ENCODE data around the gene SLC27A6. TPM values are rescaled to one million over a fixed set of nuclear protein-coding genes. Genes with fewer than 3 reads are reported as not detected.
"Not testable (repeated sequence)": the region's sequence is repeated elsewhere in the genome, so short reads cannot be mapped to it uniquely, and the experiment has no call there.

Gene SLC27A6
- total and polyA plus RNA-seq, 2 experiments from 2014 or later, result 3.5 to 5.8 TPM

DNA sequence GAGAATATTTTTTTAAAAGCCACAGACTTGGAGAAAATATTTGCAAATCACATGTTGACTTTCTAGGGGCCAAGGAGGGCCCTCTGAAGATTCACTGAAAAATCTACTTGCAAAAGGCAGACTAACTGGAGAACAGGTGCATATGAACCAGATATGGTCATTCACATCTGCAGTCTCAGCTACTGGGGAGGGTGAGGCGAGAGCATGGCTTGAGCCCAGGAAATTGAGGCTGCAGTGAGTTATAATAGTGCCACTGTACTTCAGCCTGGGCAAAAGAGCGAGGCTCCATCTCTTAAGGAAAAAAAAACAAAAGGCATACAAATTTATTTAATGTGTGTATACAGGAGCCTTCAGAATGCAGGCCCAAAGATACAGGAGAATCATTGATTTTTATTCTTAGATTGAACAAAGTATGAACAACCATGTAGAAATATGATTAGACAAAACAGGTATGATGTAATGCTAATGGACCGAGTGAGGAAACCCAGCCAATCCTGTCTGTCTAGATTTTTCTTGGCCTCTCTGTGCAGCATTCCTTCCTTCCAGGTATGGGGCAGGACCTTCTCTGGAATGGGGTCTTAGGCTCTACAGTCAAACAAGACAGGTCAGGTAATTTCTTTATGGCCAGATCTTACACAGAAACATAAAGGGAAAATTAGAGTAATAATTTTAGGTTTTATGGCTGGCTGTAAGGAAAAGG lies 15.3 kb upstream of the SLC27A6 start:
- WGBS (ENCODE audit: low lambda C conversion rate, missing lambda C conversion rate), result 71% methylated on average over 3 of the region's 3 CpGs
- peak overlapping the region; percentile 48 for H3K27ac ChIP-seq
- H3K4me1 ChIP-seq (ENCODE audit: insufficient read depth), result no peaks in the 10 kb centered on the region
- no peaks in the 10 kb centered on the region for H4K20me1 ChIP-seq (ENCODE audit: insufficient read depth, poor library complexity, severe bottlenecking)
- H2AFZ ChIP-seq, result no peak overlapping the region
- no peak overlapping the region for H3K4me3 ChIP-seq
- no peak for TF ChIP-seq EZH2 (IDR thresholded peaks at IDR 0.05; ENCODE audit: borderline replicate concordance)
- no peak for TF ChIP-seq EZH2phosphoT487 (IDR thresholded peaks at IDR 0.05; ENCODE audit: low read depth, severe bottlenecking, unreplicated experiment)
- TF ChIP-seq, protein P1, sequence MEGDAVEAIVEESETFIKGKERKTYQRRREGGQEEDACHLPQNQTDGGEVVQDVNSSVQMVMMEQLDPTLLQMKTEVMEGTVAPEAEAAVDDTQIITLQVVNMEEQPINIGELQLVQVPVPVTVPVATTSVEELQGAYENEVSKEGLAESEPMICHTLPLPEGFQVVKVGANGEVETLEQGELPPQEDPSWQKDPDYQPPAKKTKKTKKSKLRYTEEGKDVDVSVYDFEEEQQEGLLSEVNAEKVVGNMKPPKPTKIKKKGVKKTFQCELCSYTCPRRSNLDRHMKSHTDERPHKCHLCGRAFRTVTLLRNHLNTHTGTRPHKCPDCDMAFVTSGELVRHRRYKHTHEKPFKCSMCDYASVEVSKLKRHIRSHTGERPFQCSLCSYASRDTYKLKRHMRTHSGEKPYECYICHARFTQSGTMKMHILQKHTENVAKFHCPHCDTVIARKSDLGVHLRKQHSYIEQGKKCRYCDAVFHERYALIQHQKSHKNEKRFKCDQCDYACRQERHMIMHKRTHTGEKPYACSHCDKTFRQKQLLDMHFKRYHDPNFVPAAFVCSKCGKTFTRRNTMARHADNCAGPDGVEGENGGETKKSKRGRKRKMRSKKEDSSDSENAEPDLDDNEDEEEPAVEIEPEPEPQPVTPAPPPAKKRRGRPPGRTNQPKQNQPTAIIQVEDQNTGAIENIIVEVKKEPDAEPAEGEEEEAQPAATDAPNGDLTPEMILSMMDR (IDR thresholded peaks at IDR 0.05; ENCODE audit: poor library complexity), result no peak
- no peaks in the 10 kb centered on the region for H3K9me2 ChIP-seq (replicated peaks; ENCODE audit: insufficient read depth)
- H3K79me2 ChIP-seq, result no peaks in the 10 kb centered on the region
- no peak for DNase-seq (ENCODE audit: low spot score)
- H3K9me3 ChIP-seq (ENCODE audit: low read depth), result no peaks in the 10 kb centered on the region
- no peaks in the 10 kb centered on the region for H3K27me3 ChIP-seq
- no peak overlapping the region for H3K4me2 ChIP-seq
- H3K36me3 ChIP-seq (replicated peaks; ENCODE audit: insufficient read depth, low read depth), result no peaks in the 10 kb centered on the region

GRCh38 chr5:128951301-128951700 lies 14.0 kb upstream of the SLC27A6 start:
- H3K79me2 ChIP-seq; H3K9me3 ChIP-seq (ENCODE audit: low read depth); H4K20me1 ChIP-seq (ENCODE audit: insufficient read depth, poor library complexity, severe bottlenecking); H3K27ac ChIP-seq; H2AFZ ChIP-seq; H3K36me3 ChIP-seq (replicated peaks; ENCODE audit: insufficient read depth, low read depth); H3K4me1 ChIP-seq (ENCODE audit: insufficient read depth); H3K9me2 ChIP-seq (replicated peaks; ENCODE audit: insufficient read depth); DNase-seq (ENCODE audit: low spot score); H3K4me2 ChIP-seq; H3K4me3 ChIP-seq; H3K27me3 ChIP-seq: not testable (repeated sequence)
- 94% methylated on average over 6 of the region's 6 CpGs for WGBS (ENCODE audit: low lambda C conversion rate, missing lambda C conversion rate)

DNA sequence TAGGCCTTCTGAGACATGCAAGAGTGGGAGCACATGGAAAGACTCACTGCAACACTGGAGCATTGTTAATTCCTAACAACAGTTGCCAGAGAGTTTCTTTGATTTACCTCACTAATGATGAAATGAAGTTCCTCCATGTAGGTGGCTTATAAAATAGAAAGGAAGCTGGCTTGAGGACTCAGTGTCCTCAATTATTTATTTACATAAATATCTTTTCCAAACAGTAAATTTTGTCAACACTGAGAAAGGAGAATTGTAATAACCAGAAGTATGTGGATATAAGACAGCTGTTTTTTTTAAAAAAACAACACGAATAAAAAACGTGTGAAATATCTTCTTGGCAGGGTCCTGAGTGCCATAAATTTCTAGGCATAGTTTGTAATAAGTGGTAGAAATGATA lies 9.1 kb upstream of the SLC27A6 start:
- H3K79me2 ChIP-seq, result no peaks in the 10 kb centered on the region
- DNase-seq (ENCODE audit: low spot score), result no peak

DNA sequence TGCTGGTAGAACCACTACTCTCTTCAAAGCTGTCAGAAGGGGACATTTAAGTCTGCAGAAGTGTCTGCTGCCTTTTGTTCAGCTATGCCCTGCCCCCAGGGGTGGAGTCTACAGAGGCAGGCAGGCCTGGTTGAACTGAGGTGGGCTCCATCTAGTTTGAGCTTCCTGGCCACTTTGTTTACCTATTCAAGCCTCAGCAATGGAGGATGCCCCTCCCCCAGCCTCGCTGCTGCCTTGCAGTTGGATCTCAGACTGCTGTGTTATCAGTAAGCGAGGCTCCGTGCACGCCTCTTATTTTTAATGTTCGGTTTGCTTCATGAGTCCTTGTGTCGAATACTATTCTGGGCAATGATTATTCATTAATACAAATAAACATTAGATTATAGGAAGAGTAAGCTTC lies 3.1 kb upstream of the SLC27A6 start:
- no peaks in the 10 kb centered on the region for H3K9me2 ChIP-seq (replicated peaks; ENCODE audit: insufficient read depth)
- no peaks in the 10 kb centered on the region for H3K79me2 ChIP-seq
- TF ChIP-seq EZH2phosphoT487 (IDR thresholded peaks at IDR 0.05; ENCODE audit: low read depth, severe bottlenecking, unreplicated experiment) (no peak), EZH2 (IDR thresholded peaks at IDR 0.05; ENCODE audit: borderline replicate concordance) (no peak)
- TF ChIP-seq, protein P1 (IDR thresholded peaks at IDR 0.05; ENCODE audit: poor library complexity), result no peak
- H3K27me3 ChIP-seq, result peaks cover 21% of the 10 kb centered on the region
- 93% methylated on average over 6 of the region's 6 CpGs for WGBS (ENCODE audit: low lambda C conversion rate, missing lambda C conversion rate)
- H3K36me3 ChIP-seq (replicated peaks; ENCODE audit: insufficient read depth, low read depth), result no peaks in the 10 kb centered on the region
- no peak overlapping the region for H3K27ac ChIP-seq
- no peak overlapping the region for H3K4me3 ChIP-seq
- peaks cover 5% of the 10 kb centered on the region for H3K4me1 ChIP-seq (ENCODE audit: insufficient read depth)
- no peak overlapping the region for H3K4me2 ChIP-seq
- DNase-seq (ENCODE audit: low spot score), result no peak
- no peaks in the 10 kb centered on the region for H4K20me1 ChIP-seq (ENCODE audit: insufficient read depth, poor library complexity, severe bottlenecking)
- H2AFZ ChIP-seq, result no peak overlapping the region
- H3K9me3 ChIP-seq (ENCODE audit: low read depth), result no peaks in the 10 kb centered on the region

More for the DNA sequence above, 9.1 kb upstream of the SLC27A6 start:
- no peak overlapping the region for H3K4me2 ChIP-seq
- no peak overlapping the region for H2AFZ ChIP-seq
- H3K36me3 ChIP-seq (replicated peaks; ENCODE audit: insufficient read depth, low read depth), result no peaks in the 10 kb centered on the region
- no peaks in the 10 kb centered on the region for H3K4me1 ChIP-seq (ENCODE audit: insufficient read depth)
- no peak overlapping the region for H3K27ac ChIP-seq
- H3K9me2 ChIP-seq (replicated peaks; ENCODE audit: insufficient read depth), result no peaks in the 10 kb centered on the region
- H3K4me3 ChIP-seq, result no peak overlapping the region
- TF ChIP-seq EZH2phosphoT487 (IDR thresholded peaks at IDR 0.05; ENCODE audit: low read depth, severe bottlenecking, unreplicated experiment) (no peak), EZH2 (IDR thresholded peaks at IDR 0.05; ENCODE audit: borderline replicate concordance) (no peak)
- TF ChIP-seq, protein P1 (IDR thresholded peaks at IDR 0.05; ENCODE audit: poor library complexity), result no peak
- no peaks in the 10 kb centered on the region for H3K27me3 ChIP-seq
- no peaks in the 10 kb centered on the region for H4K20me1 ChIP-seq (ENCODE audit: insufficient read depth, poor library complexity, severe bottlenecking)
- 74% methylated on average over 2 of the region's 2 CpGs for WGBS (ENCODE audit: low lambda C conversion rate, missing lambda C conversion rate)
- H3K9me3 ChIP-seq (ENCODE audit: low read depth), result no peaks in the 10 kb centered on the region
